ENCODE results near the gene DPP6.

GRCh38 chr7:154575497-154575896 is 523.3 kb downstream of the DPP6 start:
- no peak for TF ChIP-seq EZH2 (IDR thresholded peaks at IDR 0.05)
- TF ChIP-seq POLR2AphosphoS5 (IDR thresholded peaks at IDR 0.05; ENCODE audit: borderline replicate concordance, low read depth, low read length): no peak
- TF ChIP-seq FOXP2 (optimal IDR thresholded peaks at IDR 0.05; ENCODE audit: control extremely low read depth, extremely low read length, insufficient read depth): no peak
